ENCODE results near the gene DDB1.
"Not testable (repeated sequence)": the region's sequence is repeated elsewhere in the genome, so short reads cannot be mapped to it uniquely, and the experiment has no call there.

Gene DDB1

DNA sequence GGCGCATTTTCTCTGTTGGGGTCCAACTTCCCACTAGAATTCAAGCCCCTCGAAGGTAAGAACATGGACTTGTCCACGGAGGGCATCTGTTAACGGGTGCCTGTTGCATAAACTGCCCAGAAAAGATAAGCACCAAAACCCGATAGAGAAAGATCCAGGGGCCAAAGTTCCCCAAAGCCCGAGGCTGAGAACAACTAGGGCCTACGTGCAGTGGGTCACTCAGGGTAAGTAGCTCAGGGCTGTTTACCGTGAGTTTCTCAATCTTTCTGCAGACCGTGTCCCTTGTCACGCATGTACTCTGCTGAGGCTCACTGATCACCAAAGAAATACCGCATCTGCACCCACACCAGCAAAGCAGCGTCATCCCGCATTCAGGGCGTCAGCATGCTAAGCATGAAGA, 67.5 kb downstream of the DDB1 start:
- DNase-seq: no peak

- DNase-seq: no peak
These were observed 68.1 kb downstream of the DDB1 start for GRCh38 chr11:61264795-61265194.

- no peak for DNase-seq
These were observed 68.5 kb downstream of the DDB1 start for GRCh38 chr11:61264371-61264770.

- DNase-seq: no peak
These were observed 73.5 kb downstream of the DDB1 start for GRCh38 chr11:61259363-61259762.

GRCh38 chr11:61258546-61258945, 74.4 kb downstream of the DDB1 start:
- DNase-seq: no peak

- DNase-seq: no peak
These were observed 76.0 kb downstream of the DDB1 start for GRCh38 chr11:61256710-61257482.

- DNase-seq: peak; percentile 52
These were observed 78.4 kb downstream of the DDB1 start for GRCh38 chr11:61254403-61255025.

DNA sequence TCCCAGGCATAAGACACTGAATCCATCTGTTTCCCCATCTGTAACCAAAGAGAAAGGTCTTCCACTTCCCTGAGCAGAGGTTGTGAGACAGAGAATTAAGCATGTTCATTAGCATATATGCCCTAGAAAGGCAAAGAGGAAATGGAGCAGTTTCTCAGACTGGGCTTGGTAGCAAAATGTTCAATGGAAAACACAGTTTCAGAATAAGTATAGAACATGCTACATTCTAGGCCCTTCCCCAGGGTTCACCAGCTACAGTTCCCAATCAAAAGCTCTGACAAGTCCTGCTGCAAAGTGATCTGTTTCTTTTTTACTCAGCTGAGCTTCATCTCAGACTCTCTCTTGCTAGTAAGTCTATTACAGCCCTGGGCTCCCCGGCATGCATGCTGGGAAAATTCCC, 80.6 kb downstream of the DDB1 start:
- DNase-seq: not testable (repeated sequence)

GRCh38 chr11:61250796-61251765, 81.8 kb downstream of the DDB1 start:
- not testable (repeated sequence) for DNase-seq

Measured in NCI-H345 (cell line).